Esophagus squamous epithelium (tissue), 4 donors: ENCODE data around the gene KCNJ10.

ENCODE experiments used
- POLR2A ChIP-seq, 4 donors: fragments of 450-650 bp; IDR thresholded peaks; one replicate each; pipeline ENCODE4 v1.6.1; 2017; ENCODE audit warnings: antibody characterized with exemption in 4 of 4, mild to moderate bottlenecking in 4 of 4, moderate library complexity in 3 of 4
- TF ChIP-seq, protein P1 (sequence below), 6 experiments: fragments of 450-650 bp in 4 of 6; fragments of 200-600 bp in 2 of 6; sonication (generic) in 2 of 6; IDR thresholded peaks; one replicate each; pipeline ENCODE4 v1.5.1; 2016 to 2019; ENCODE audit warnings: antibody characterized with exemption in 6 of 6, mild to moderate bottlenecking in 4 of 6, moderate library complexity in 4 of 6

- TF ChIP-seq, protein P1, sequence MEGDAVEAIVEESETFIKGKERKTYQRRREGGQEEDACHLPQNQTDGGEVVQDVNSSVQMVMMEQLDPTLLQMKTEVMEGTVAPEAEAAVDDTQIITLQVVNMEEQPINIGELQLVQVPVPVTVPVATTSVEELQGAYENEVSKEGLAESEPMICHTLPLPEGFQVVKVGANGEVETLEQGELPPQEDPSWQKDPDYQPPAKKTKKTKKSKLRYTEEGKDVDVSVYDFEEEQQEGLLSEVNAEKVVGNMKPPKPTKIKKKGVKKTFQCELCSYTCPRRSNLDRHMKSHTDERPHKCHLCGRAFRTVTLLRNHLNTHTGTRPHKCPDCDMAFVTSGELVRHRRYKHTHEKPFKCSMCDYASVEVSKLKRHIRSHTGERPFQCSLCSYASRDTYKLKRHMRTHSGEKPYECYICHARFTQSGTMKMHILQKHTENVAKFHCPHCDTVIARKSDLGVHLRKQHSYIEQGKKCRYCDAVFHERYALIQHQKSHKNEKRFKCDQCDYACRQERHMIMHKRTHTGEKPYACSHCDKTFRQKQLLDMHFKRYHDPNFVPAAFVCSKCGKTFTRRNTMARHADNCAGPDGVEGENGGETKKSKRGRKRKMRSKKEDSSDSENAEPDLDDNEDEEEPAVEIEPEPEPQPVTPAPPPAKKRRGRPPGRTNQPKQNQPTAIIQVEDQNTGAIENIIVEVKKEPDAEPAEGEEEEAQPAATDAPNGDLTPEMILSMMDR (IDR thresholded peaks at IDR 0.05): no peak
- TF ChIP-seq POLR2A (IDR thresholded peaks at IDR 0.05): no peak
Measured at GRCh38 chr1:159949981-159950381, 120.0 kb downstream of the KCNJ10 start.
